SJSA1 (cell line): Measurements from ENCODE around the gene TAS1R1. TPM values are rescaled to one million over a fixed set of nuclear protein-coding genes. Genes with fewer than 3 reads are reported as not detected.

Experiments
- DNase-seq, 2 experiments: peaks; one replicate each; pipeline ENCODE4 v3.0.0-alpha.2; 2015 to 2020; ENCODE audit warnings: low spot score in 2 of 2, low read depth in 1 of 2
- H3K27ac ChIP-seq: fragments of 250-450 bp; sonication (Bioruptor Pico); 2 replicates; pipeline ENCODE4 v1.5.1; 2020; ENCODE audit warnings: mild to moderate bottlenecking, moderate library complexity
- H3K27me3 ChIP-seq: fragments of 250-450 bp; sonication (Bioruptor Pico); replicated peaks from 2 replicates; pipeline ENCODE4 v1.5.1; 2020; ENCODE audit warnings: mild to moderate bottlenecking, moderate library complexity
- H3K36me3 ChIP-seq: fragments of 250-450 bp; sonication (Bioruptor Pico); 2 replicates; pipeline ENCODE4 v1.5.1; 2020; ENCODE audit warnings: mild to moderate bottlenecking
- H3K4me1 ChIP-seq: fragments of 250-450 bp; sonication (Bioruptor Pico); replicated peaks from 2 replicates; pipeline ENCODE4 v1.6.1; 2021; ENCODE audit warnings: mild to moderate bottlenecking
- H3K4me3 ChIP-seq: fragments of 250-450 bp; sonication (Bioruptor Pico); 2 replicates; pipeline ENCODE4 v1.5.1; 2020; ENCODE audit warnings: mild to moderate bottlenecking
- H3K9me3 ChIP-seq: fragments of 250-450 bp; sonication (Bioruptor Pico); replicated peaks from 2 replicates; pipeline ENCODE4 v1.5.1; 2020; ENCODE audit warnings: mild to moderate bottlenecking
- total RNA-seq: library from RNA; depleted of rRNA; stranded (reverse); fragments of >200 nt; shearing (Covaris generic); gene quantifications from 2 replicates; pipeline ENCODE4 v1.2.3, GENCODE V29; 2014; rRNA removed

Gene TAS1R1
- not detected in 2 replicates for total RNA-seq

DNA sequence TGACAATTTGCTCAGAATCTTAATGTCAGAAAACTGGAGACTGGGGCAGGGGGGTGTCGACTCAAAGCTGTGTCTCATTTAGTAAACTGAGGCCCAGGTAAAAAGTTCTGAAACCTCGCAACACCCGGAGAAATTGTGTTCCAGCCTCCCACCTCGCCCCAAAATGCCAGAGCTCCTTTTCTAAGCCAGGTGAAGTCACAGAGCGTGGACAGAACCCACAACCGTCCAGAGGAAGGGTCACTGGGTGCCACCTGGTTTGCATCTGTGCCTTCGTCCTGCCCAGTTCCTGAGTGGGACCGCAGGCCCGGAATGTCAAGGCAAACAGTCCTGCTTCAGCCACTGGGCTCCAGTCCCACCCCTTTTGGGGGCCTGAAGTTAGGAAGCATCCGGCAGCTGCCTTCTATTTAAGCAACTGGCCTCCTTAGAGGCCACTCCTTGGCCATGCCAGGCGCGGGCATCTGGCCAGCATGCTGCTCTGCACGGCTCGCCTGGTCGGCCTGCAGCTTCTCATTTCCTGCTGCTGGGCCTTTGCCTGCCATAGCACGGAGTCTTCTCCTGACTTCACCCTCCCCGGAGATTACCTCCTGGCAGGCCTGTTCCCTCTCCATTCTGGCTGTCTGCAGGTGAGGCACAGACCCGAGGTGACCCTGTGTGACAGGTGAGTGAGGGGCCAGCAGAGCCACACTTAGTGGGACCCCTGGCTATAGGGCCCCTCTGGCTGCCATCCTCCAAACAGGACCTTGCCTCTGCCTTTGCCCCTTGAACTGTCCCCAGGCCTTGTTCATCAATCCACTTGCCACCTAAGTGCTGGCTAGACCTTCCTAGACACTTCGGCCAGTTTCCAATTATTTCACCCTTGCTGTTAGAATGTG, at the start of gene TAS1R1:
Gene TAS1R1 (plus strand): TSS at position 401 of the 872 bp plus-strand sequence. CDS start 67 bp downstream, at position 468.
- no peak for DNase-seq
- peak within 1 kb of the TSS; percentile 91 for H3K4me3 ChIP-seq
- no peaks in the 10 kb centered on the region for H3K9me3 ChIP-seq
- peaks cover 6% of the 10 kb centered on the region; the same call in 1 of the 2 replicates for H3K4me1 ChIP-seq
- H3K27me3 ChIP-seq: no peaks in the 10 kb centered on the region
- H3K27ac ChIP-seq: peak within 1 kb of the TSS; percentile 45
- peaks cover 16% of the 10 kb centered on the region for H3K36me3 ChIP-seq

DNA sequence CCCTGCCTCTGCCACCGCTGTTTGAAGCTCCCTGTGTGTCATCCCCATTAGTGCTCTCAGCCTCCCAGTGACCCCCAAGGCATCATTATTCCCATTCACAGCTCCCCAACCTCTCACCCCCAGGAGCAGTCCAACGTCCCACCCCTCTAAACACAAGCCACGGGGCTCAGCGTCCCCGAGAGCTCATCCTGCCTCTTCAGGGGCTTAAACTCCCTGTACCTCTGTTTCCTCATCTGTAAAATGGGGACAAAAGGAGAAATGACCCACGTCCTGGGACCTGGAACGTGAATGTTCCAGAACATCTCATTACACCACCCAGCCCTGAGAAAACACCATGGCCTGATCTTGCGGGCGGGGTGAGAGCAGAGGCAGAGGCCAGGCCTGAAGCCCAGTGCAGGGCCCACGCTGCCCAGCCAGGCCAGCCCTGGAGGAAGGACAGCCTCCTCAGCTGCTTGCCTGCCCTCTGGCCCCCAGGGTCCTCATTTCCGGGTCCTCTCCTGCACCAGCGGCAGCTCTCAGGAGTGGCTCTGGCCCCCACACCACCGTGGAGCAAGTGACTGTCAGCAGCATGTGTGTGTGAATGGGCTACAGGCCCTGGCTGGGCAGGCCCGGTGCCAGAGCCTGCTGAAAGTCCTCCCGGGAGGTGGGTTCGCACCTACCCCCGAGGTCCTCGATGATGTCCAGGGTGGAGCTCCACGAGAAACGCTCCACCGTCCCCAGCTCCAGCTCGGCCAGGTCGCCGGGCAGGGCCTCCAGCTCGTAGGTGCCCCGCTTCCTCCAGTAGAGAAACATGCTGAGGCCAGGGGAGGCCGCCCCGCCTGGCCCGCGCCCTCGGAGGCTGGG, 49.5 kb upstream of the TAS1R1 start:
- no peaks in the 10 kb centered on the region for H3K36me3 ChIP-seq
- no peak for DNase-seq
- H3K27me3 ChIP-seq: no peaks in the 10 kb centered on the region
- H3K4me1 ChIP-seq: no peaks in the 10 kb centered on the region
- H3K9me3 ChIP-seq: no peaks in the 10 kb centered on the region
- H3K4me3 ChIP-seq: no peak overlapping the region
- no peak overlapping the region for H3K27ac ChIP-seq

DNA sequence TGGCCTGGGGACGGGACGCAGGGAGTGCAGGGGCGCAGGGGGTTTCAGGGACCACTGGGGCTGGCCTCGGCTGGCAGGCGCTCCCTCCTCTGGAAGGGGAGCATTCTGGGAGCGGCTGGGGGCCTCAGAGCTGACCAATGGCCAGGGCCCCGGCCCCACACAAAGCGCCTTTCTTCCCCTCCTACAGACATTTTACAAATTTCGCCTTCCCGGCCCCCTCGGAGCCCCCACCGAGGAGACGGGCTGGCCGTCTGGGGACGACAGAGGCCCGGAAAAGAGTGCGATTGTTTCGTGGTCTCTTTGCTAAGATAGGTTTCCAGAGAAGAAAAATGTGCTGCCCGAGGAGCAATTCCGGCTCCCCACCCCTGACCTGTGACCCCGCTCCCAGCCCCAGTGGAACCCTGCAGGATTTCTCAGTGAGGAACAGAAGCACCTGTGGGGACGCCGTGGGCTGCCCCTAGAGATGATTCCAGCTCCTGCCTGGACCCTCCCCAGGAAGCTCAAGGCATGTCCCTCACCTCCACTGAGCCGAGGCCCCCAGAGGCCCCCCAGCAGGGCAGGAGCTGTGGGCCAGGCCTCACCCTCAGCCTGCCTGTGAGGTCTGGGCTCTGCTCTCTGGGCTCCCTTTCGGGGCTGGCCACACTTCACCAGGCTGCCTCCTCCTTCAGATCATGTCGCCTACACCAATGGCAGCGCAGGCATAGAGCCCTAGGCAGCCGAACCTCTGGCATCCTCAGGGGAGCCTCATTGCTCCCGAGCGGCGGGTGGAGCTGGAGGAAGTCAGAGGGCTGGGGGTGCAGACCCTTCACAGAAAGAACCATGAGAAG, 48.7 kb upstream of the TAS1R1 start:
- Histone ChIP-seq H3K36me3 (no peaks in the 10 kb centered on the region), H3K27me3 (no peaks in the 10 kb centered on the region), H3K9me3 (no peaks in the 10 kb centered on the region), H3K4me1 (no peaks in the 10 kb centered on the region), H3K4me3 (no peak overlapping the region), H3K27ac (no peak overlapping the region)
- no peak for DNase-seq

DNA sequence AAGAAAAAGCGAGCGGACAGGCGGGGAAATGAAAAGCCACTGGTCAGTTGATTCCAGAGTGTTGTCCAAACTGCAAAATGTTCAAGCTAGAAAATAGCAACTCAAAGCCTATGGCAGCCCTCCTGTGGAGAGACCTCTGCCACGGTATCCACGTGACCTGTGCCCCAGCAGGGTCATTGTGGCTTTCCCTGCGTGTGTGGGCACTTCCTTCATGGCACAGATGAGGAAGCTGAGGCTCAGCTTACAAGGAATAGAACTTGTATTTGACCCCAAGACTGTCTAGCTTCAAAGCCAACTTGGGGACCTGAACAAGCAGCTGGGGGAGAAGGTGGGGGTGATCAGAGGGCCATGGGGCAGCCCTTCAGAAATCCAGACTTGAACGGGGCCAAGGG, 48.1 kb upstream of the TAS1R1 start:
- DNase-seq: no peak
- Histone ChIP-seq H3K9me3 (no peaks in the 10 kb centered on the region), H3K27me3 (no peaks in the 10 kb centered on the region), H3K27ac (no peak overlapping the region), H3K4me3 (no peak overlapping the region), H3K36me3 (no peaks in the 10 kb centered on the region), H3K4me1 (no peaks in the 10 kb centered on the region)

DNA sequence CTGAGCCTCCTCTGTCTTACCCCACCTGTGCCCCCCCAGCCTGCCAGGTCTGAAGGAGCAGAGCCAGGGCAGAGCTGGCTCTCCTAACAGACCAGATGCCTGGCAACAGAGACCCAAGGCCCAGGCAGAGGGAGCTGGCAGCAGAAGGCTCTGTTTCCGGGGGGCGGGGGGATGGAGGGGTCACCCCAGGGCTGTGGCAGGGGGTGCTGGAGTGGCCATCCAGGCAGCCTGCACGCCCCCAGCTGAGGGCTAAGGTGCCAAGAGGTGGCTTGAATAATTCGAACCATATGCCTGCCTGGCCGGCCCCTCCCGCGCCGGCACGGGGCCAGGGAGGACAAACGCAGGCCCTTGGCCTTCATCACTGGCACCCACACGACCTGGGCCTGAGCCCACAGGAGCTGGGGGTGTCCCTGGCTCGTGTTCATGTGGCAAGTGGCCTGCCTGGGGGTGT, 47.6 kb upstream of the TAS1R1 start:
- H3K4me3 ChIP-seq: no peak overlapping the region
- H3K27me3 ChIP-seq: no peaks in the 10 kb centered on the region
- no peak overlapping the region for H3K27ac ChIP-seq
- DNase-seq: no peak
- H3K36me3 ChIP-seq: no peaks in the 10 kb centered on the region
- no peaks in the 10 kb centered on the region for H3K4me1 ChIP-seq
- H3K9me3 ChIP-seq: no peaks in the 10 kb centered on the region

DNA sequence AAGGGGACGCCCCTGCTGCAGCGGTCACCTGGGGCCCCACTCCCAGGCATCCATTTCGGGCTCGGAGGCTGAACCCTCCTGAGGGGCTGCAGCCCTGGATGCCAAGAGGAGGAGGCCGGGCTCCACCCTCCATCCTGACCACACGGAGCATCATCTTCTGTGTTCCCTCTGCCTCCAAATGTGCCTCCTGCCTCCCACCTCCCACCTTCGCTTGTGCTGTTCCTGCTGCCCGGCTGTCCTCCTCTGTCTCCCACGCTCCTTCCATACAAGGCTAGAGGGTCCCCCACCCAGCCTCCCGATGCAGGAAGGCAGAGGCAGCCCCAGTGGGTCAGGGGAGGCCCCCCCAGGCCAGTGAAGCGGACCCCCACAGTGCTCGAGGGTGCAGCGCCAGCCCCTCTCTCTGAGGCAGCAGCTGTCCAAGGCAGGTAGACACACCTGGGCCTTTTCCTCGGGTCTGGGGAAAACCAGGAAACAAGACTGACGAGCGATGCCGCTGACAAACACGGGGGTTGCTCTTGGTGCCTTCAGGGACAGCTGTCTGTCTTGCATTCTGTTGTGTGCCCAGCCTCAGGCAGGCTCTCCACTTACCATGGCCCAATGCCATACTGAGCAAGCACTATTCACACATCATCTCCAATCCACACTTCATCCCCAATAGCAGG, 46.8 kb upstream of the TAS1R1 start:
- H3K4me1 ChIP-seq: no peaks in the 10 kb centered on the region
- no peaks in the 10 kb centered on the region for H3K9me3 ChIP-seq
- no peaks in the 10 kb centered on the region for H3K36me3 ChIP-seq
- no peak for DNase-seq
- no peak overlapping the region for H3K4me3 ChIP-seq
- H3K27me3 ChIP-seq: no peaks in the 10 kb centered on the region
- no peak overlapping the region for H3K27ac ChIP-seq

DNA sequence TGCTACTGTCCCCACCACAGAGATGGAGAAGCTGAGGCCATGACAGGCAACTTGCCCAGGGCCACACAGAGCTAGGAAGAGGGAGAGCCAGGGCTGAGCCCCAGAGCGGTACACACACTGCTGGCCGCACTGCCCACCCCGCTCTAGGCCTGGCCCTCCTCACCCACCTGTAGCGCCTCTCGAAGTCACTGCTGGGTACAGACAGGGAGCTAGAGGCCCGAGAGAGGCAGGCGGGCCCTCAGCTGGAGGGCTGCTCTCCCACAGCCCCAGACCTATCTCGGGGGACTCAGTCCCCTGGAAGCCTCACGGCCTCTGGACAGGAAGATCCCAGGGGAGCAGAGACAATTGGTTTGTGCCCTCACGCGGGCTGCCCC, 46.3 kb upstream of the TAS1R1 start:
- Histone ChIP-seq H3K27ac (no peak overlapping the region), H3K9me3 (no peaks in the 10 kb centered on the region), H3K27me3 (no peaks in the 10 kb centered on the region), H3K4me3 (no peak overlapping the region), H3K36me3 (no peaks in the 10 kb centered on the region), H3K4me1 (no peaks in the 10 kb centered on the region)
- no peak for DNase-seq

DNA sequence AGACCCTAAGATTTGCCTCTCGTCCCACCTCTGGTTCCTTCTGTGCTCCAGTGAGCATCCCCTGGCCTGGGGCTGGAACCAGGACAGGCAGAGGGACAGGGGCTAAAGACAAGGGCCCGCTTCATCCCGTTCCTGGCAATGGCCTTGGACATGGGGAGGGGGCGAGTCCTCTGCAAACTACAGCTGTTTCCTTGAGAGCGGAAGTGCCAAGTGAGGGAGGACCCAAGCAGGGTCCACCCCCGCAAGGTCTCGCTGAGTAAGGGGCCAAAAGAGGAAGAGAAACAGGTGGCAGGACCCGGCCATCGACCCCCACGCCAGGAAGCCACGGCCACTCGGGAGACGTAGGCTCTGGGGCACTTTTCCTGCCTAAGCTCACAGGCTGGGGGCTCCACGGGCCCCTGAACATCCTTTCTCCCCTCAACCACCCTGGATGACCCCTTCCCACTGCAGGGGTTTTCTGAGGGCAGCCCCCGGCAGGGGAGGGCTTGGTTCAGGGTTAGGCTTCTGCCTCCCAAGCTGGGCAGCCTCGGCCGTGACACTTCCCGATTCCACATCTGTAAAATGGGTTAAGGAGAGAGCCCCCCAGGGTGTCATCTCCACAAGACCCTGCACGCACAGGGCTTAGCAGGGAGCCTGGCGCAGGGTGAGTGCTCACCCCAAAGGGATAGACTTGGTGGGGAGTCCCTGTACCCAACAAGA, 45.7 kb upstream of the TAS1R1 start:
- H3K4me3 ChIP-seq: no peak overlapping the region
- H3K4me1 ChIP-seq: no peaks in the 10 kb centered on the region
- no peak overlapping the region for H3K27ac ChIP-seq
- no peaks in the 10 kb centered on the region for H3K27me3 ChIP-seq
- H3K36me3 ChIP-seq: no peaks in the 10 kb centered on the region
- no peaks in the 10 kb centered on the region for H3K9me3 ChIP-seq
- no peak for DNase-seq

DNA sequence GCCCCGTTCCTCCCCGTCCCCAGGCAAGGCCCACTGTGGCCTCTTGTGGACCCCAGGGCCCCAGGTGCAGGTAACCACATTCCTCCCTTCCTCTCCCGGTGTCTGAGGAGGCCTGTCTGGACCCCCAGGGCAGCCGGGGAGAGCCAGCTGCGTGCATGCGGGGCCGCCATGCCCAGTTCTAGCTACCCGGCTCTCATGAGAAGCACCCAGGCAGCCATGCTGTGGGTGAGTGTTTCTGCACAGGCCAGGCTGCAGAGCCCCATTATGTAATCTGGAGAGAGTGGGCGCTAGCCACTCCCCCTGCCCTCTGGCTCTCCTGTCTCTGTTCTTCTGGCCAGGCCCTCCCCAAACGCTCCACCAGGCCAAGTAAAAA, 45.2 kb upstream of the TAS1R1 start:
- DNase-seq: no peak
- Histone ChIP-seq H3K36me3 (no peaks in the 10 kb centered on the region), H3K27ac (no peak overlapping the region), H3K9me3 (no peaks in the 10 kb centered on the region), H3K4me3 (no peak overlapping the region), H3K27me3 (no peaks in the 10 kb centered on the region), H3K4me1 (no peaks in the 10 kb centered on the region)

DNA sequence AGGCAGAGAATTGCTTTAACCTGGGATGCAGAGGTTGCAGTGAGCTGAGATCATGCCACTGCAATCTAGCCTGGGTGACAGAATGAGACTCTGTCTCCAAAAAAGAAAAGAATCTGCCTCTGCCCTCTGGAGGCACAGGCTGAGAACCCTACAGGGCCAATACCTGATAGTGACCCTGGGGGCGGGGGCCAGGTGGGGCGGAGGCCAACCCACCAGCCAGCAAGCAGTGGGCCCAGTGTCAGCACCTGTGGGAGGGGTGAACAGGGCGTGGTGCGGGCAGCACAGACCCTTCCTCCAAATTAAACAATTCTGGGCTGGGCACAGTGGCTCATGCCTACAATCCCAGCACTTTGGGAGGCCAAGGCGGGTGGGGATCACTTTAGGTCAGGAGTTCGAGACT, 44.6 kb upstream of the TAS1R1 start:
- no peaks in the 10 kb centered on the region for H3K9me3 ChIP-seq
- no peaks in the 10 kb centered on the region; the same call in 1 of the 2 replicates for H3K4me1 ChIP-seq
- no peaks in the 10 kb centered on the region for H3K27me3 ChIP-seq
- no peak overlapping the region for H3K27ac ChIP-seq
- H3K36me3 ChIP-seq: no peaks in the 10 kb centered on the region
- no peak overlapping the region for H3K4me3 ChIP-seq
- no peak for DNase-seq

DNA sequence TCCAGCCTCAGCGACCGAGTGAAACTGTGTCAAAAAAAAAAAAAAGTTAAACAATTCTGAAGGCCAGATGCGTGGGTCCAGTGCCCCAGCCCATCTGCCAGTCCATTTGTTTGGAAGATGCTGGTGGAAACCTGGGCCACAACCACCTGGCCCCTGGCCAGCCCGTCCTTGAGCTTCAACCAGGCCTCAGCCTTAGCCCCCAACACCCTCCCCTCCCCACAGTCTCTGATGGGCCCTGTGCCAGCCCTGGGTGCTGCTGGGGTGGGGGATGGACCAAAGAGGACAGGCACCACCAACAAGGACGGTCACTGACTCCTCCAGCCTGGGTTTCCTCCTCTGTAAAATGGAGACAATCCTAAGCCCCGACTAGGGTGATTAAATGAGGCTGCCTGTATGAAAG, 44.1 kb upstream of the TAS1R1 start:
- no peaks in the 10 kb centered on the region for H3K36me3 ChIP-seq
- no peak overlapping the region for H3K4me3 ChIP-seq
- DNase-seq: no peak
- H3K9me3 ChIP-seq: no peaks in the 10 kb centered on the region
- H3K4me1 ChIP-seq: peaks cover 4% of the 10 kb centered on the region; the same call in 1 of the 2 replicates
- H3K27me3 ChIP-seq: no peaks in the 10 kb centered on the region
- no peak overlapping the region for H3K27ac ChIP-seq

DNA sequence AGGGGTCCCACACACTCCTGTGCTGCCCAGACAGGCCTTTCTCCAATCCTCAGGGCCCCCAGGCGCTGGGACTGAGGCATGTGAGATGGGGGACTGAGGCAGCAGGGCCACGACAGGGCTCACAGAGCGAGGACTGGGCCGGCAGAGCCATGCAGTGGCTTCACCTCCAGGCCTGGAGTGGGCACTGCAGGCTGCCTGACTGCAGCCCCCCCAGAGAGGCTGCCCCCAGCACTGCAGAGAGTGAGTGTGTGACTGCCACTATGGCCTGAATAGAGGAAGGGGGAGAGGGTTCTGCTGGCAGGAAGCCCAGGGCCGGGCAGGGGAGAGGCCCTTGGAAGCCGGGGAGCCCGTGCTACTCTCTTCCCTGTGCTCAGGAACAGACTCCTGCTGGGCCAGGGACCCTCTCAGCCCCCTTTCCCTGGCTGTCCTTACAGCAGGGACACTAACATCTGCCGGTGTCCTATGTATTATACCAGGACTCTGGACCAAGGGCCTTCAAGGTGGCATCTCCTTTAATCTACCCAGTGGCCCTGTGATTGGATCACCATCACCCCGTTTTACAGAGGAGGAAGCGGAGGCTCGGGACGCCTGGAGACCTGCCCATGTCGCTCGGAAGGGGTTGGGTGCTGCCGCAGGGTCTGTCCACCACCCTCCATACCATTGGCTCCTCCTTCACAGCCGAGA, 43.4 kb upstream of the TAS1R1 start:
- Histone ChIP-seq H3K27me3 (no peaks in the 10 kb centered on the region), H3K4me3 (no peak overlapping the region), H3K9me3 (no peaks in the 10 kb centered on the region), H3K27ac (no peak overlapping the region), H3K36me3 (no peaks in the 10 kb centered on the region), H3K4me1 (peaks cover 4% of the 10 kb centered on the region; the same call in 1 of the 2 replicates)
- DNase-seq: no peak
